Gastrocnemius medialis (tissue), 4 donors: ENCODE results near the gene KRTCAP3.

ENCODE experiments used
- POLR2A ChIP-seq, 2 donors: fragments of 450-650 bp; IDR thresholded peaks; one replicate each; pipeline ENCODE4 v1.6.1; 2017; ENCODE audit warnings: antibody characterized with exemption in 2 of 2, mild to moderate bottlenecking in 2 of 2, moderate library complexity in 2 of 2
- TF ChIP-seq, protein P1 (sequence below), 5 experiments: fragments of 450-650 bp in 3 of 5; fragments of 200-600 bp in 2 of 5; sonication (generic) in 2 of 5; IDR thresholded peaks in 4 of 5; conservative IDR thresholded peaks in 1 of 5; 1 replicate in 4 of 5; 2 replicates in 1 of 5; pipeline ENCODE4 v1.5.1; 2016 to 2019; ENCODE audit warnings: antibody characterized with exemption in 5 of 5, mild to moderate bottlenecking in 3 of 5, moderate library complexity in 3 of 5

GRCh38 chr2:27492557-27492956, 50.4 kb downstream of the KRTCAP3 start:
- no peak for TF ChIP-seq POLR2A (IDR thresholded peaks at IDR 0.05)
- TF ChIP-seq, protein P1, sequence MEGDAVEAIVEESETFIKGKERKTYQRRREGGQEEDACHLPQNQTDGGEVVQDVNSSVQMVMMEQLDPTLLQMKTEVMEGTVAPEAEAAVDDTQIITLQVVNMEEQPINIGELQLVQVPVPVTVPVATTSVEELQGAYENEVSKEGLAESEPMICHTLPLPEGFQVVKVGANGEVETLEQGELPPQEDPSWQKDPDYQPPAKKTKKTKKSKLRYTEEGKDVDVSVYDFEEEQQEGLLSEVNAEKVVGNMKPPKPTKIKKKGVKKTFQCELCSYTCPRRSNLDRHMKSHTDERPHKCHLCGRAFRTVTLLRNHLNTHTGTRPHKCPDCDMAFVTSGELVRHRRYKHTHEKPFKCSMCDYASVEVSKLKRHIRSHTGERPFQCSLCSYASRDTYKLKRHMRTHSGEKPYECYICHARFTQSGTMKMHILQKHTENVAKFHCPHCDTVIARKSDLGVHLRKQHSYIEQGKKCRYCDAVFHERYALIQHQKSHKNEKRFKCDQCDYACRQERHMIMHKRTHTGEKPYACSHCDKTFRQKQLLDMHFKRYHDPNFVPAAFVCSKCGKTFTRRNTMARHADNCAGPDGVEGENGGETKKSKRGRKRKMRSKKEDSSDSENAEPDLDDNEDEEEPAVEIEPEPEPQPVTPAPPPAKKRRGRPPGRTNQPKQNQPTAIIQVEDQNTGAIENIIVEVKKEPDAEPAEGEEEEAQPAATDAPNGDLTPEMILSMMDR (IDR thresholded peaks at IDR 0.05 in 4 of 5, conservative IDR thresholded peaks at IDR 0.05 in 1 of 5) = no peak
